Natural killer cell (primary cell): ENCODE results near the gene SCART1. TPM values are rescaled to one million over a fixed set of nuclear protein-coding genes. Genes with fewer than 3 reads are reported as not detected.
"Not testable (repeated sequence)": the region's sequence is repeated elsewhere in the genome, so short reads cannot be mapped to it uniquely, and the experiment has no call there.

Source experiments
- ATAC-seq, 3 donors: fragments of 150-1000 bp in 2 of 3; fragments of 200-7000 bp in 1 of 3; cut with Tn5 transposase; 1 replicate in 1 of 3; 2 replicates in 2 of 3; pipeline ENCODE4 v1.10.0; 2021; ENCODE audit warnings: mild to moderate bottlenecking in 2 of 3, moderate library complexity in 2 of 3
- DNase-seq, 2 donors: peaks; one replicate each; pipeline versions ENCODE4 v3.0.0 to v3.0.0-alpha.2; 2013 to 2021; ENCODE audit warnings: mixed read lengths in 1 of 2
- H3K27ac ChIP-seq: one replicate; pipeline ENCODE4 v1.5.1; 2013; ENCODE audit warnings: mild to moderate bottlenecking, low read length
- H3K27me3 ChIP-seq: one replicate; pipeline ENCODE4 v1.6.1; 2013; ENCODE audit warnings: low read length; ENCODE audit not compliant: control insufficient read depth, insufficient read depth
- H3K36me3 ChIP-seq: one replicate; pipeline ENCODE4 v1.6.1; 2013; ENCODE audit warnings: low read length; ENCODE audit not compliant: control insufficient read depth, insufficient read depth
- H3K4me1 ChIP-seq: one replicate; pipeline ENCODE4 v1.6.1; 2013; ENCODE audit warnings: low read length; ENCODE audit not compliant: control insufficient read depth, insufficient read depth
- H3K4me3 ChIP-seq: one replicate; pipeline ENCODE4 v1.5.1; 2013; ENCODE audit warnings: low read length
- H3K9me3 ChIP-seq: one replicate; pipeline ENCODE4 v1.6.1; 2013; ENCODE audit warnings: low read length; ENCODE audit not compliant: control insufficient read depth, insufficient read depth
- H3K27ac Mint-ChIP-seq, 2 donors: one replicate each; pipeline ENCODE4 v1.8.0; 2022; ENCODE audit warnings: mild to moderate bottlenecking in 2 of 2, mixed read lengths in 2 of 2, moderate library complexity in 1 of 2
- H3K27me3 Mint-ChIP-seq, 2 donors: one replicate each; pipeline ENCODE4 v1.8.0; 2022; ENCODE audit warnings: low read depth in 2 of 2, mixed read lengths in 2 of 2
- H3K36me3 Mint-ChIP-seq: one replicate; pipeline ENCODE4 v1.8.0; 2022; ENCODE audit warnings: mixed read lengths
- H3K4me1 Mint-ChIP-seq, 2 donors: one replicate each; pipeline ENCODE4 v1.8.0; 2022; ENCODE audit warnings: mixed read lengths in 2 of 2
- H3K4me3 Mint-ChIP-seq: one replicate; pipeline ENCODE4 v1.8.0; 2022; ENCODE audit warnings: mild to moderate bottlenecking, moderate library complexity, mixed read lengths
- H3K9me3 Mint-ChIP-seq, 2 donors: one replicate each; pipeline ENCODE4 v1.8.0; 2022; ENCODE audit warnings: mixed read lengths in 2 of 2
- WGBS: methylation state at CpG from one replicate; pipeline ENCODE4 v1.1.7; 2013; ENCODE audit warnings: missing lambda C conversion rate; ENCODE audit not compliant: insufficient coverage; 5-methylcytosine and 5-hydroxymethylcytosine counted together
- intact Hi-C: fragments of 100-400 bp; cut with micrococcal nuclease; formaldehyde crosslinking; loops from one replicate; pipeline ENCODE4 v1.14.2; 2022
- total RNA-seq, 4 donors: library from RNA; stranded (reverse); fragments of 120-200 nt in 1 of 4; gene quantifications; one replicate each; pipeline versions ENCODE4 v1.2.3 to v1.2.4, GENCODE V29; 2013 to 2022
- TF ChIP-seq, protein P1 (sequence below): fragments of 200-600 bp; IDR thresholded peaks from one replicate; pipeline ENCODE4 v1.8.0; 2022; ENCODE audit warnings: antibody characterized with exemption

The SCART1 gene
- total RNA-seq, 3 donors from 2014 or later (not counting 1 experiment from before 2014, with no cell fraction given): 8.6 to 13.8 (median 9.9) TPM

DNA sequence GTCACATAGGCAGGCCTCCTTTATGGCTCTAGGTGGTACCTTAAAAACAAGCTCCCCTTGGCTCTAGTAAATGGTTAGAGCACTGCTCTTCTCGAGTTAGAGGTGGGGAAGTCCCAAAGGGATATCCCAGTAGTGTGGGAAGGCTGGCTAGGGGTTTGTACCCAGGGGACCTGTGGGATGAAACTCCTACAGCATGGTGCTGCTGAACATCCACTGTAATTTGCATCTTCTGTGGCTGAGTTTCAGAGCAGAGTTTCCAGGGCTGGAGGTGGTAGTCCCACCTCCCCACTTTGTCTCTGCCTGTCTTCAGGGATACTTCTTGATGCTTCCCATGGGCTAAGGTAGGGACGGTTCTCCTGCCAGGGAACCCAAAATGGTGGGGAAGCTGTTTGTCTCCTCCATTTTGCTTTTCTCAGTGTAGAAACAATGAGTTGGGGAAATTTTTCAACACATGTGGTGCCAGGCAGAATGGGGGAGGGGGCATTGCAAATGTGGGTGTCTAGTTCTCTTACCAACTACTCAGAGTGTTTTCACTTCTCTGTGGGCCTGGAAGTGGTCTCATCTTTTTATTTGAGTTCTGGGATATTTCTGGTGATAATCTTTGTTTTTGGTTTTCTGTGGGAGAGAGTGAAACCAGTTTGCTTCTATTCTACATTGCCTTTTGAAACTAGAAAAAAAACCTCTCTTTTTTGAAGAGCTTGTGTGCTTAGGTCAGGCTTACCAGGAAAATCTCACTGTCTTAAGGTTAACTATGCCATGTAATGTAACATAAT, 36.3 kb downstream of the SCART1 start:
- DNase-seq (no peak), ATAC-seq (no peak)
- Mint-ChIP-seq H3K4me1 (no peaks in the 10 kb centered on the region), H3K27ac (no peak overlapping the region), H3K9me3 (peaks cover 9 to 11% of the 10 kb centered on the region in 2 donors), H3K4me3 (no peak overlapping the region), H3K36me3 (peaks cover 31% of the 10 kb centered on the region), H3K27me3 (peaks cover 4 to 17% of the 10 kb centered on the region in 2 donors)
- Histone ChIP-seq H3K36me3 (no peaks in the 10 kb centered on the region), H3K9me3 (peaks cover 10% of the 10 kb centered on the region), H3K27ac (no peak overlapping the region), H3K4me1 (no peaks in the 10 kb centered on the region), H3K27me3 (no peaks in the 10 kb centered on the region), H3K4me3 (no peak overlapping the region)
- TF ChIP-seq, protein P1, sequence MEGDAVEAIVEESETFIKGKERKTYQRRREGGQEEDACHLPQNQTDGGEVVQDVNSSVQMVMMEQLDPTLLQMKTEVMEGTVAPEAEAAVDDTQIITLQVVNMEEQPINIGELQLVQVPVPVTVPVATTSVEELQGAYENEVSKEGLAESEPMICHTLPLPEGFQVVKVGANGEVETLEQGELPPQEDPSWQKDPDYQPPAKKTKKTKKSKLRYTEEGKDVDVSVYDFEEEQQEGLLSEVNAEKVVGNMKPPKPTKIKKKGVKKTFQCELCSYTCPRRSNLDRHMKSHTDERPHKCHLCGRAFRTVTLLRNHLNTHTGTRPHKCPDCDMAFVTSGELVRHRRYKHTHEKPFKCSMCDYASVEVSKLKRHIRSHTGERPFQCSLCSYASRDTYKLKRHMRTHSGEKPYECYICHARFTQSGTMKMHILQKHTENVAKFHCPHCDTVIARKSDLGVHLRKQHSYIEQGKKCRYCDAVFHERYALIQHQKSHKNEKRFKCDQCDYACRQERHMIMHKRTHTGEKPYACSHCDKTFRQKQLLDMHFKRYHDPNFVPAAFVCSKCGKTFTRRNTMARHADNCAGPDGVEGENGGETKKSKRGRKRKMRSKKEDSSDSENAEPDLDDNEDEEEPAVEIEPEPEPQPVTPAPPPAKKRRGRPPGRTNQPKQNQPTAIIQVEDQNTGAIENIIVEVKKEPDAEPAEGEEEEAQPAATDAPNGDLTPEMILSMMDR: no peak
- WGBS: 60% methylated on average over 2 of the region's 2 CpGs
- intact Hi-C loops: loop anchor here (10.0 kb wide), 1 partner anchor 45 kb away; no protein-coding TSS in a partner anchor

DNA sequence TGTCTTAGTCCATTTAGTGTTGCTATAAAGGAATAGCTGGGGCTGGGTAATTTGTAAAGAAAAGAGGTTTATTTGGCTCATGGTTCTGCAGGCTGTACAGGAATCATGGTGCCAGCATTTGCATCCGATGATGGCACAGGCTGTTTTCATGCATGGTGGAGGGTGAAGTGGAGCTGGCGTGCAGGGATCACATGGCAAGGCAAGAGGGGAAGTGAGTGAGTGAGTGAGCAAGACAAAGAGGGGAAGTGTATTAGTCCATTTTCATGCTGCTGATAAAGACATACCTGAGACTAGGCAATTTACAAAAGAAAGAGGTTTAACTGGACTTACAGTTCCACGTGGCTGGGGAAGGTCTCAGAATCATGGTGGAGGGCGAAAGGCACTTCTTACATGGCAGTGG, 39.8 kb downstream of the SCART1 start:
- H3K4me1 ChIP-seq, H3K27me3 ChIP-seq, ATAC-seq, H3K4me1 Mint-ChIP-seq, DNase-seq, H3K36me3 Mint-ChIP-seq, H3K36me3 ChIP-seq, H3K27ac Mint-ChIP-seq, H3K4me3 ChIP-seq, H3K27ac ChIP-seq, H3K4me3 Mint-ChIP-seq, H3K27me3 Mint-ChIP-seq, H3K9me3 ChIP-seq, H3K9me3 Mint-ChIP-seq: not testable (repeated sequence)
- intact Hi-C loops: loop anchor here (10.0 kb wide), 1 partner anchor 49 kb away; no protein-coding TSS in a partner anchor
- WGBS: 73% methylated on average over 4 of the region's 4 CpGs

DNA sequence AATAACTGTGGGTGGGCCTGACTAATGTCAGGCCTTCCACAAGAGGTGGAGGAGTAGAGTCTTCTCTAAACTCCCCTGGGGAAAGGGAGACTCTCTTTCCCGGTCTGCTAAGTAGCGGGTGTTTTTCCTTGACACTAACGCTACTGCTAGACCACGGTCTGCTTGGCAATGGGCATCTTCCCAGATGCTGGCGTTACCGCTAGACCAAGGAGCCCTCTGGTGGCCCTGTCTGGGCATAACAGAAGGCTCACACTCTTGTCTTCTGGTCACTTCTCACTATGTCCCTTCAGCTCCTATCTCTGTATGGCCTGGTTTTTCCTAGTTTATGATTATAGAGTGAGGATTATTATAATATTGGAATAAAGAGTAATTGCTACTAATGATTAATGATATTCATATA, 43.6 kb downstream of the SCART1 start:
- H3K36me3 ChIP-seq, H3K4me1 Mint-ChIP-seq, H3K4me3 Mint-ChIP-seq, H3K36me3 Mint-ChIP-seq, H3K27me3 Mint-ChIP-seq, ATAC-seq, H3K27ac ChIP-seq, H3K27ac Mint-ChIP-seq, H3K27me3 ChIP-seq, H3K9me3 Mint-ChIP-seq, H3K9me3 ChIP-seq, H3K4me3 ChIP-seq, H3K4me1 ChIP-seq: not testable (repeated sequence)
- 73% methylated on average over 6 of the region's 6 CpGs for WGBS
- peak in 1 of 2 donors; percentile 11 for DNase-seq
- intact Hi-C loops: loop anchor here (2.0 to 10.0 kb wide), 2 partner anchors 53 to 169 kb away; no protein-coding TSS in a partner anchor

DNA sequence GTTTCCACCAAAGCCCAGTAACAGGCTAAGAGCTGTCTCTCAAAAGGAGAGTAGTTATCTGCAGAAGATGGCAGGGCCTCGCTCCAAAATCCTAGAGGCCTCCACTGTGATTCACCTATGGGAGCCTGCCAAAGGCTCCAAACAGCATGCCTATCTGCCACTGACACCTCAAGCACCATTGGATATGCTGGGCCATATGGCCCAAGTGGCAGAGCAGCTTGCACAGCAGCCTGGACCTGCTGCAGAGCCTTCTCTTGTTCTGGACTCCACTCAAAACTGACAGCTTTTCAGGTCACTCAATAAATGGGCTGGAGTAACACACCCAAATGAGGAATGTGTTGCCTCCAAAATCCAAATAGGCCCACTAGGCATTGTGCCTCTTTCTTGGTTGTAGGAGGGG, 45.4 kb downstream of the SCART1 start:
- H3K27me3 Mint-ChIP-seq: not testable (repeated sequence)

DNA sequence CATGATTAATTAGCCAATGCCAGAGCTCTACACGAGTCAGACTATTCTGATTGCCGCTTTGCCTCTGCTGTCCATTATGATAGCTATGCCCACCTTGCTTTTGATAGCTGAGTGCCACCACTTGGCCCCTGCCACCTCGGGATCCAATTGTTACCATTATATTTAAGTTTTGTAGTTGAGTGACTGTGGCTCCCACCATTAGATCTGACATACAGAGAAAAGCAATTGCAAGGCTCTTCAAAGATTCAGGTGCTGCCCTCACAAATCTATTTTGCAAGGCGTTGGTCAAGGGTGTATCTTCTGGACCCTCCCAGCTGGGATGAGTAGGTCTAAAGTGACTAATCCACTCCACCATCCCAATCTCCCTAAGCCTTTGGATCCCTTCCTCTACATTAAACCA, 47.2 kb downstream of the SCART1 start:
- H3K9me3 ChIP-seq, H3K4me3 Mint-ChIP-seq, H3K27ac Mint-ChIP-seq, DNase-seq, H3K36me3 Mint-ChIP-seq, intact Hi-C loops, H3K36me3 ChIP-seq, H3K27me3 ChIP-seq, H3K27me3 Mint-ChIP-seq, H3K4me1 Mint-ChIP-seq, H3K4me3 ChIP-seq, H3K9me3 Mint-ChIP-seq, ATAC-seq, H3K27ac ChIP-seq, H3K4me1 ChIP-seq: not testable (repeated sequence)
- WGBS: 78% methylated on average over 3 of the region's 4 CpGs

More for the DNA sequence above, 45.4 kb downstream of the SCART1 start:
- not testable (repeated sequence) for H3K4me1 Mint-ChIP-seq, H3K9me3 ChIP-seq, H3K36me3 ChIP-seq, H3K4me3 Mint-ChIP-seq, H3K4me1 ChIP-seq, H3K27ac Mint-ChIP-seq, ATAC-seq, H3K9me3 Mint-ChIP-seq, DNase-seq, H3K36me3 Mint-ChIP-seq, H3K27ac ChIP-seq, H3K4me3 ChIP-seq, H3K27me3 ChIP-seq
- intact Hi-C loops: loop anchor here (10.0 kb wide), 1 partner anchor 54 kb away; no protein-coding TSS in a partner anchor
- WGBS: 80% methylated on average over 1 of the region's 1 CpG
